ENCODE data around the gene PTPRN2. TPM values are rescaled to one million over a fixed set of nuclear protein-coding genes. Genes with fewer than 3 reads are reported as not detected.

The PTPRN2 gene
- total and polyA plus RNA-seq, 2 donors (not counting 3 experiments of a cell fraction or from before 2014, with no cell fraction given) = 0.62 to 0.88 TPM

DNA sequence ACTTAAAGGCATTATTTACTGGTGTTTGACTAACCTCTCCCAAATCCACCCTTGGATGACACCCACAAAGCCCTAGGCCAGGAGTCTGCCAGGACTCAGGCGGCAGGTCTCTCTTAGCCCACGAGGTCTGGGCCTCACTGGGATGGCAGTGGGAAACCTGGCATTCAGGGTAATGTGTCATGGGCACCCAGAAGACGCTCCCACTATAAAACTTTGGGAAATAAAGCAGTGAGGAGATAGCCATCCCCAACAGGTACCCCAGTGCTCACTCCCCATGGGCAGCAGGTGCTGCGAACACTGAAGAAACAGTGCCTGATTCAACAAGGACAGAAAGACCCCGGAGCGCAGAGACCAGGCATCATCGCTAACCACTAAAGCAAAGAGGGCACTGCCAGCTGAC lies 14.4 kb upstream of the PTPRN2 start:
- Histone ChIP-seq H3K4me3 (replicated peaks in 1 of 3; ENCODE audit: insufficient read depth in 1 of 3, low read depth in 1 of 3, low read length in 3 of 3) (no peak overlapping the region), H3K4me2 (ENCODE audit: insufficient read depth, low read length) (no peak overlapping the region), H3K9me1 (replicated peaks; ENCODE audit: control insufficient read depth, extremely low read depth, insufficient read depth, low read length) (no peaks in the 10 kb centered on the region), H2AFZ (ENCODE audit: low read depth, low read length) (no peak overlapping the region), H4K20me1 (replicated peaks; ENCODE audit: control insufficient read depth, extremely low read depth, insufficient read depth, low read length) (no peaks in the 10 kb centered on the region), H3K9me3 (replicated peaks; ENCODE audit: control insufficient read depth, insufficient read depth, low read length) (no peaks in the 10 kb centered on the region), H3K36me3 (ENCODE audit: control insufficient read depth in 2 of 2, extremely low read depth in 1 of 2, insufficient read depth in 2 of 2, low read length in 2 of 2) (no peaks in the 10 kb centered on the region), H3K27ac (ENCODE audit: insufficient read depth, low read depth, low read length) (no peak overlapping the region), H3K79me2 (ENCODE audit: control insufficient read depth, insufficient read depth, low read length) (no peaks in the 10 kb centered on the region), H3K27me3 (ENCODE audit: control insufficient read depth in 2 of 2, insufficient read depth in 2 of 2, low read length in 2 of 2) (no peaks in the 10 kb centered on the region), H3K9ac (replicated peaks; ENCODE audit: extremely low read depth, insufficient read depth, low read length) (no peak overlapping the region), H3K4me1 (ENCODE audit: control insufficient read depth, extremely low read depth, insufficient read depth, low read length) (no peaks in the 10 kb centered on the region)
- intact Hi-C loops (cut with micrococcal nuclease) (no loop called here), dilution Hi-C loops (cut with MboI; ENCODE audit: extremely low pct_ligation_motif_present, low sequenced_read_pairs) (no loop called here)
- no TSS peak for BruUV-seq (replicated peaks)
- no peak for FAIRE-seq
- no peak for DNase-seq (ENCODE audit: low read depth, low spot score)
- ChIA-PET POLR2A (no interaction called here), CTCF (no interaction called here)
- TF ChIP-seq POLR2AphosphoS5 (IDR thresholded peaks at IDR 0.05; ENCODE audit: insufficient read depth, low read depth, low read length) (no peak), POLR2A (IDR thresholded peaks at IDR 0.05; ENCODE audit: low read depth, low read length) (no peak)

DNA sequence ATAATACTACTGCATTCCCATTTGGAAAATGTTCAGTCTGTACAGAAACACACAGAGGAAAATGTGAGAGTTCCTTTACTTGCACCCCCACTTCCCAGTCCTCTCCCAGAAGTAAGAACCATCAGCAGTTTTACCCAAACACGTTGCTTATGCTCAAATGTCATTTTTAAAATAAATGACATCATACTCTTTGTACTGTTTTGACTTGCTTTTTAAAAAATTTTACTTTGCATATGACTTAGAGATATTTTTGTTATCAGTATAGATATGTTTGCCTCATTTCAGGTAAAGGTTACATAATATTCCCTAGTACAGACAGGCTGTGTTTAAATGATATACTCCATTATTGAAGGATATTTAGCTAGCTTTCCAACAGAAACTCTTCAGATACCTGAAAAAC lies 13.5 kb upstream of the PTPRN2 start:
- H4K20me1 ChIP-seq (replicated peaks; ENCODE audit: control insufficient read depth, extremely low read depth, insufficient read depth, low read length) = no peaks in the 10 kb centered on the region
- H3K4me2 ChIP-seq (ENCODE audit: insufficient read depth, low read length) = no peak overlapping the region
- intact Hi-C loops (cut with micrococcal nuclease) (no loop called here), dilution Hi-C loops (cut with MboI; ENCODE audit: extremely low pct_ligation_motif_present, low sequenced_read_pairs) (no loop called here)
- TF ChIP-seq FOS (IDR thresholded peaks at IDR 0.05; ENCODE audit: borderline replicate concordance, insufficient read depth, low read length) (no peak), MYC (IDR thresholded peaks at IDR 0.05; ENCODE audit: low read depth, low read length) (no peak)
- TF ChIP-seq, protein P1, sequence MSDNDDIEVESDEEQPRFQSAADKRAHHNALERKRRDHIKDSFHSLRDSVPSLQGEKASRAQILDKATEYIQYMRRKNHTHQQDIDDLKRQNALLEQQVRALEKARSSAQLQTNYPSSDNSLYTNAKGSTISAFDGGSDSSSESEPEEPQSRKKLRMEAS (IDR thresholded peaks at IDR 0.05; ENCODE audit: insufficient read depth, insufficient read length) = no peak
- DNase-seq (ENCODE audit: low read depth, low spot score) = no peak
- ChIA-PET CTCF (no interaction called here), POLR2A (no interaction called here)
- H2AFZ ChIP-seq (ENCODE audit: low read depth, low read length) = no peak overlapping the region
- no peaks in the 10 kb centered on the region for H3K36me3 ChIP-seq (ENCODE audit: control insufficient read depth in 2 of 2, extremely low read depth in 1 of 2, insufficient read depth in 2 of 2, low read length in 2 of 2)
- H3K27me3 ChIP-seq (ENCODE audit: control insufficient read depth in 2 of 2, insufficient read depth in 2 of 2, low read length in 2 of 2) = no peaks in the 10 kb centered on the region
- no peaks in the 10 kb centered on the region for H3K9me3 ChIP-seq (replicated peaks; ENCODE audit: control insufficient read depth, insufficient read depth, low read length)
- no peak overlapping the region for H3K4me3 ChIP-seq (replicated peaks in 1 of 3; ENCODE audit: insufficient read depth in 1 of 3, low read depth in 1 of 3, low read length in 3 of 3)
- H3K9me1 ChIP-seq (replicated peaks; ENCODE audit: control insufficient read depth, extremely low read depth, insufficient read depth, low read length) = no peaks in the 10 kb centered on the region
- H3K27ac ChIP-seq (ENCODE audit: insufficient read depth, low read depth, low read length) = no peak overlapping the region
- no peak overlapping the region for H3K9ac ChIP-seq (replicated peaks; ENCODE audit: extremely low read depth, insufficient read depth, low read length)
- no TSS peak for BruUV-seq (replicated peaks)
- no peaks in the 10 kb centered on the region for H3K4me1 ChIP-seq (ENCODE audit: control insufficient read depth, extremely low read depth, insufficient read depth, low read length)
- H3K79me2 ChIP-seq (ENCODE audit: control insufficient read depth, insufficient read depth, low read length) = no peaks in the 10 kb centered on the region
- FAIRE-seq = no peak

Data from endothelial cell of umbilical vein (primary cell).